ENCODE results near the gene MRPL36.
A peak's percentile ranks its signal among the peaks of the same experiment; 100 is the strongest.

MRPL36 gene

DNA sequence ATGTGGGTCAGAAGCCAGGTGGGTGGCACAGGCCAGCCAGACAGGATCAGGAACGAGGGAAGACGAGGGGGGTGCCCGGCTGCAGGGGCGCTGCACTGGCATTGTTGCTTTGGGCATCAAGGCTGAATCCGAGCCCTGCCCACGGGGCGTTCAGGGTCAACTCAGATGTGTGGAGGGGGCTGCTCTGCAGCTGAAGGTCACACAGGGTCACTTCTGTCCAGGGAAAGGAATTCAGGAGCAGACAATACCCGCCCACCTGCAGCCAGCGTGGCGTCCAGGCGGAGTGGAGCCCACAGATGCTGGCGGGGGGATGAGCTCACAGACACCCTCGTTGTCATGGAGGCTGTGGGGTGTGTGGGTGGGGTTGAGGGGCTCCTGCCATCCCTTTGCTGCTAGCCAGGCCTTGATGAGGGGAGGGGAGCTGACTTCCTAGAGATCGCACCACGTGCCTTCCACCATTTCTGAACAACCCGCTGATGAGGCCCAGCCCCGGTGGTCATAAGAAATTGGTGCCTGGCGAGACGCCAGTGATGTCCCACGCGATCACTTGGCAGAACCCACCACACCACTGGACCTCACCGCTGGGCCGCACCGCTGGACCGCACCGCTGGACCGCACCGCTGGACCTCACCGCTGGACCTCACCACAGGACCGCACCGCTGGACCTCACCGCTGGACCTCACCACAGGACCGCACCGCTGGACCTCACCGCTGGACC, 31.2 kb downstream of the MRPL36 start:
- DNase-seq (ENCODE audit: insufficient read length, low spot score) (no peak), FAIRE-seq (no peak)
- TF ChIP-seq POLR2AphosphoS5 (IDR thresholded peaks at IDR 0.05; ENCODE audit: low read depth, low read length) = no peak

DNA sequence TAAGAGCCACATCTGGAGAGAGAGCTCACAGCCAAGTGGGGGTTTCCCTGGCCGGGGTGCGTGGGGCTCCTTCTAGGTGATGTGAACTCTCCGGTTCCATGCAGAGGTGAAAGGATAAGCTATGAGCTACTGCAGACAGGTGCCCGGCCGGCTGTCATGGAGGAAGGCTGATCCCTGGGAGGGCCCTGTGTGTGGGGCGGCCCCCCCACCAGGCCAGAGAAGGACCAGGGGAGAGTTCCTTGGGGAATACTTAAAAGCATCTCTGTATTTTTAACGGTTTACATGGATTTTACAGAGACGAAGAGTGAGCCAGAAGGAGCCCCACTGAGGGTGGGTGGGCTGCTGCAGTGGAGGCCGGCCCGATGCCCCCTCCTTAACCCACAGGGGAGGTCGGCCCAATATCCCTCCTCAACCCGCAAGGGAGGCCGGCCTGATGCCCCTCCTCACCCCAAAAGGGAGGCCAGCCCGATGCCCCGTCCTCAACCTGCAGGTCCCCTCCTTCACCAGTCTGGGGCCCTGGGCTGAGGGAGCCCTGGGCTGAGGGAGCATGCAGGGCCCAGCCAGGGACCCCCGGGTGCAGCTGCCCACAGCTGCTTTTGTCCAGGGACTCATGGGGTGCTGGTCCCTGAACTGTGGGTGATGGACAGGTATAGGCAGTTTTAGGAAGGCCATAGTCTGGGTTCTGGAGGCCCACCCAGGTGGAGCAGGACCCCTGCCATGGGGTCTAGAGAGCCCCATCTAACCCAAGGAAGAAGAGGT, 31.9 kb downstream of the MRPL36 start:
- DNase-seq (ENCODE audit: insufficient read length, low spot score) = no peak
- FAIRE-seq = no peak
- TF ChIP-seq POLR2AphosphoS5 (IDR thresholded peaks at IDR 0.05; ENCODE audit: low read depth, low read length) = no peak
- no peak for TF ChIP-seq TAF1 (IDR thresholded peaks at IDR 0.05; ENCODE audit: low read depth, low read length)
- no peak for TF ChIP-seq POU2F2 (IDR thresholded peaks at IDR 0.05; ENCODE audit: low read depth, low read length)
- TF ChIP-seq SPI1 (IDR thresholded peaks at IDR 0.05; ENCODE audit: low read depth, low read length) = no peak
- TF ChIP-seq PAX5 (IDR thresholded peaks at IDR 0.05; ENCODE audit: insufficient read depth, low read length, severe bottlenecking) = no peak
- no peak for TF ChIP-seq POLR2A (IDR thresholded peaks at IDR 0.05; ENCODE audit: low read depth, low read length)

DNA sequence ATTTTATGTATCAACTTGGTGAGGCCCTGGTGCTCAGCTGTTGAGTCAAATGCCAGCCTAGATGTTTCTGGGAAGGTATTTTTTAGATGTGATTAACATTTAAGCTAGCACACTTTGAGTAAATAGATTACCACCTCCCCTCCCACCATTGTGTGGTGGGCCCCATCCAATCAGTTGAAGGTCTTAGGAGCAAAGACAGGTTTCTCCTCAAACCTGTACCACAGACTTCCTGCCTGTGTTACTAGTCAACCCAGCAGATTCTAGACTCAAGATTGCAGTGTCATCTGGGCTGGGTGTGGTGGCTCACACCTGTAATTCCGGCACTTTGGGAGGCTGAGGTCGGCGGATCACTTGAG, 33.8 kb downstream of the MRPL36 start:
- DNase-seq (ENCODE audit: insufficient read length, low spot score) = no peak
- TF ChIP-seq POLR2AphosphoS5 (IDR thresholded peaks at IDR 0.05; ENCODE audit: low read depth, low read length) (no peak), TAF1 (IDR thresholded peaks at IDR 0.05; ENCODE audit: low read depth, low read length) (no peak), SPI1 (IDR thresholded peaks at IDR 0.05; ENCODE audit: low read depth, low read length) (no peak), PAX5 (IDR thresholded peaks at IDR 0.05; ENCODE audit: insufficient read depth, low read length, severe bottlenecking) (no peak), POU2F2 (IDR thresholded peaks at IDR 0.05; ENCODE audit: low read depth, low read length) (no peak), POLR2A (IDR thresholded peaks at IDR 0.05; ENCODE audit: low read depth, low read length) (no peak)
- FAIRE-seq = no peak

DNA sequence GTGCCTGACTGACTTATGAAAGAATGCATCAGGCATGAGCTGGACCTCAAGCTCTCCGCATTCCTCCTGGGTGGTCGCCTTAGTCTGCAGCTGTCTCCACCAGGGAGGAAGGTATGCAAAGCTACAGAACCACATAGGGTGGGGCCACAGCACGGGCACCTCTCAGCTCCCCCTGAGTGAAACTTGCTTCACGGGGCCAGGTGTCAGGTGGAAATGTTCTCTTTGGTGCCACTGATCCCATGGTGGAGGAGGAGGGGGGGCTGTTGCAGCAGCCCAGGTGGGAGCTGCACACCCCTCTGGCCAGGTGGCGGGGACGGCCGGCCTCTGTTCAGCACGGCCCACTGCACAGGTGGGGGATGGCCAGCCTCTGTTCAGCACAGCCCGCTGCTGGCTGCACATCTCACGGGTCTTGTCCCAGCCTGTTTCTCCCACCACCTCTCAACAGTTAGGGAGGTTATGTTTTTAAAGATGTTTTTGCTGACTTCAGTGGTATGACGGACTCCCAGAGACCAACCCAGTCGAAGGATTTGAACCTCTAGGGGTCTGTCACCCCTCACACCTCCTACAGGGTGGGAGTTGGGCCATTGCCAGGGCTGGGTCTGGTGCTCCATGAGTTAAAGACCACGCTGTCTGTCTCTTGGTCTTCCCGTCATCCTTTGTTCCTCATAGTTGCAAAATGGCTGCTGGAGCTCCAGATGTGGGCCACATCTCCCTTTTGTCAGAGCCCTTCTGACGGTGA, 34.3 kb downstream of the MRPL36 start:
- FAIRE-seq (peak; percentile 84), DNase-seq (ENCODE audit: insufficient read length, low spot score) (no peak)
- no peak for TF ChIP-seq TAF1 (IDR thresholded peaks at IDR 0.05; ENCODE audit: low read depth, low read length)
- TF ChIP-seq PAX5 (IDR thresholded peaks at IDR 0.05; ENCODE audit: insufficient read depth, low read length, severe bottlenecking) = no peak
- no peak for TF ChIP-seq SPI1 (IDR thresholded peaks at IDR 0.05; ENCODE audit: low read depth, low read length)
- TF ChIP-seq POLR2A (IDR thresholded peaks at IDR 0.05; ENCODE audit: low read depth, low read length) = no peak
- no peak for TF ChIP-seq POLR2AphosphoS5 (IDR thresholded peaks at IDR 0.05; ENCODE audit: low read depth, low read length)
- no peak for TF ChIP-seq POU2F2 (IDR thresholded peaks at IDR 0.05; ENCODE audit: low read depth, low read length)

DNA sequence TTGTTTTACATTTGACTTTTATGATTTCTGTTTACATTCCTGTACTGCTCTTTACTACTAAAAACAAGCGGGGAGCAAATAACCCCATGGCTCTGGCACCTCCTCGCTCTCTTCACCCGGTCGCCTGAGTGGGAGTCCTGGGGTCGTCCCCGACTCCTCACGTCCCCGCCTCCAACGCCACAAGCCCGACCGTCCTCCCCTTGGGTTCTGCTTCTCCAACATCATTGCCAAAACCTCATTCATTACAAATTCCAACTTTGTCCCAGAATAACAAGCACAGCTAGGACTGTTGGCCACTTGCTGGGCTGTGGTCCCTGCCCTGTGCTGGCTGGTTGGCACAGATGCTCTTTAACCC, 35.1 kb downstream of the MRPL36 start:
- DNase-seq (ENCODE audit: insufficient read length, low spot score) = no peak
- TF ChIP-seq POU2F2 (IDR thresholded peaks at IDR 0.05; ENCODE audit: low read depth, low read length) = no peak
- no peak for TF ChIP-seq POLR2AphosphoS5 (IDR thresholded peaks at IDR 0.05; ENCODE audit: low read depth, low read length)
- TF ChIP-seq POLR2A (IDR thresholded peaks at IDR 0.05; ENCODE audit: low read depth, low read length) = no peak
- TF ChIP-seq TAF1 (IDR thresholded peaks at IDR 0.05; ENCODE audit: low read depth, low read length) = no peak
- TF ChIP-seq PAX5 (IDR thresholded peaks at IDR 0.05; ENCODE audit: insufficient read depth, low read length, severe bottlenecking) = no peak
- TF ChIP-seq SPI1 (IDR thresholded peaks at IDR 0.05; ENCODE audit: low read depth, low read length) = no peak
- no peak for FAIRE-seq

DNA sequence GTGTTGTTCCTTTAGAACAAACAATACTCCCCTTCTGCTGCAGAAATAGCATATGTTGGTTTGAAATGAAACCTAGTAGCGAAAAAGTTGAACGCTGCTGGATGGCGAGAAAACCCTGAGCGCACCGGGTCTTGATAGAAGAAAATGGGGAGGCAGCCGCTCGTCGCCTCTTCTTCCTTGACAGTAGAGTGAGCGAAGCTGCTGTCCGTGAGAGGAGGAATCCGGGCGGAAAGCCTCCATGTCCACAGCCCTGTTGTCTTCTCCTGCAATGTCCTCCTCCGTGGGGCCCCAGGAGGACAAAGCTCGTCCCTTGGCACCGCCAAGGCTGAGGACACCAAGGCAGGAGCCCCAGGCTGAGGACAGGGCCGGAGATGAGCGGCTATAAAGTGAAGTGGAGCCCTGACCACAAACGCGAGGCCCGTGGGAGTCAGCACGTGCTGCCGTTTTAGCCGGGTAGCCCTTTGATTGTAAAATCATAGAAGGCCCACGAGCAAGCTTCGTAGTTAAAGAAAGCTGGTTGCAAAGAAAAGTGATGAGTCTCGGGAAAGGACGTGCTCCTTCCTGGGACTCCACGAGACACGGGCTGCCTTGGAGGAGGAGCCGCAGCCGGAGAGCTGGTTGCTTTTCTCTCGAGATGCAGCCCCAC, 35.6 kb downstream of the MRPL36 start:
- DNase-seq (ENCODE audit: insufficient read length, low spot score) (no peak), FAIRE-seq (no peak)
- no peak for TF ChIP-seq POU2F2 (IDR thresholded peaks at IDR 0.05; ENCODE audit: low read depth, low read length)
- TF ChIP-seq TAF1 (IDR thresholded peaks at IDR 0.05; ENCODE audit: low read depth, low read length) = no peak
- TF ChIP-seq POLR2AphosphoS5 (IDR thresholded peaks at IDR 0.05; ENCODE audit: low read depth, low read length) = no peak
- no peak for TF ChIP-seq SPI1 (IDR thresholded peaks at IDR 0.05; ENCODE audit: low read depth, low read length)
- no peak for TF ChIP-seq POLR2A (IDR thresholded peaks at IDR 0.05; ENCODE audit: low read depth, low read length)
- no peak for TF ChIP-seq PAX5 (IDR thresholded peaks at IDR 0.05; ENCODE audit: insufficient read depth, low read length, severe bottlenecking)

DNA sequence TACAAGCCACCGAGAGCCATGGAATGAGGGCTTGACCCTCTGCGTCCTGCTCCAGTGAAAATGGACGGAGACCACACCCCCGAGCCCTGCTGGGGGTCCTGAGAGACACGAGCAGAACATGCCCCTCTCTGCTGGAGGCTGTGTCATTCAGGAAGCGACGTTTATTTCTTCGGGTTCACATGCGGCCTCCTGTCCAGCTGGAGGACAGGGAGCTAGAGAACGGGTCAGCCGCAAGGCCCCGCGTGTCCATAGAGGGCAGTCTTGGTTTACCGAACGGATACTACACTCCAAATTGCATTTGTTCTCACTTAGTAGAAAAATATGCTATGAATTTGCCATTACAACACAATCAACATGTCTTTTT, 36.1 kb downstream of the MRPL36 start:
- TF ChIP-seq TAF1 (IDR thresholded peaks at IDR 0.05; ENCODE audit: low read depth, low read length) (no peak), POLR2AphosphoS5 (IDR thresholded peaks at IDR 0.05; ENCODE audit: low read depth, low read length) (no peak), POLR2A (IDR thresholded peaks at IDR 0.05; ENCODE audit: low read depth, low read length) (no peak), PAX5 (IDR thresholded peaks at IDR 0.05; ENCODE audit: insufficient read depth, low read length, severe bottlenecking) (no peak), POU2F2 (IDR thresholded peaks at IDR 0.05; ENCODE audit: low read depth, low read length) (no peak), SPI1 (IDR thresholded peaks at IDR 0.05; ENCODE audit: low read depth, low read length) (no peak)
- FAIRE-seq (peak; percentile 35), DNase-seq (ENCODE audit: insufficient read length, low spot score) (no peak)

DNA sequence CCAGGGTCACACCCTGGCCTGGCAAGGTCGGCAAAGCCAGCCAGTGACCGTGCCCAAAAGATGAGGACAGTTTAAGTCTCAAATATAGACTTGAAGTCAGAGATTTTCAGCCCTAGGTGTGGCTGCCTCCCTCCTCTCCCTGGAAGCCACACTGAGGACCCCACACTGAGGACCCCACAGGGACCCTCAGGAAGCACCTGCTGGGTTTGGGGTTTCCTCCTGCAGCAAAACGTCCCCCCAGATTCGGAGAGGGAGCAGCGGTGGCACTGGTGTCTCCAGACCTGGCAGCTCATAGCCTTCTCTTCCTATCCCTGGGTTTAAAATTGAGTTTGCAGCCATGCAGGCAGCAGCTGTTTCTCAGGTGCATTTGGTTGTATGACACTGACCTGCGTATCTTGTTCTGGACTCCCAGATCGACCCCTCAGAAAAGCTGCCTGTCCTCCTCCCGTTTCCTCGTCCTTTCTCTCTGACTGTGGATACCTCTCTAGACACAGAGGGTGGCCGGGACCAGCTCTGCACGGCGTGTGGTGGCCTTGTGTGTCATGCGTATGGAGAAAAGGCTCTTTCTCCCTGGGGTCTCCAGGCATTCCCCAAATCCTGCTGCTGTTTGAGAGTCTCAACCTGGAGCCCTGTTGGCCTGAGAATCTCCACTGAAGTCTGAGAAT, 36.6 kb downstream of the MRPL36 start:
- FAIRE-seq (no peak), DNase-seq (ENCODE audit: insufficient read length, low spot score) (no peak)
- no peak for TF ChIP-seq POLR2AphosphoS5 (IDR thresholded peaks at IDR 0.05; ENCODE audit: low read depth, low read length)
- TF ChIP-seq TAF1 (IDR thresholded peaks at IDR 0.05; ENCODE audit: low read depth, low read length) = no peak
- no peak for TF ChIP-seq POLR2A (IDR thresholded peaks at IDR 0.05; ENCODE audit: low read depth, low read length)
- TF ChIP-seq POU2F2 (IDR thresholded peaks at IDR 0.05; ENCODE audit: low read depth, low read length) = no peak
- TF ChIP-seq PAX5 (IDR thresholded peaks at IDR 0.05; ENCODE audit: insufficient read depth, low read length, severe bottlenecking) = no peak
